Activated CD8-positive, alpha-beta memory T cell treated with anti-CD3 and anti-CD28 coated beads for 36 hours (primary cell): Measurements from ENCODE around the gene TEX261. TPM values are rescaled to one million over a fixed set of nuclear protein-coding genes. Genes with fewer than 3 reads are reported as not detected.
"Not testable (repeated sequence)": the region's sequence is repeated elsewhere in the genome, so short reads cannot be mapped to it uniquely, and the experiment has no call there.

ENCODE experiments used
- CTCF ChIA-PET: fragments of 350-600 bp; sonication (Branson Sonifier 250); formaldehyde crosslinking; loops from one replicate; lab custom pipeline; 2021; ENCODE audit warnings: antibody characterized with exemption; lab: Charles Lee
- POLR2A ChIA-PET: fragments of 350-600 bp; sonication (Branson Sonifier 250); formaldehyde crosslinking; loops from one replicate; lab custom pipeline; 2021; ENCODE audit warnings: antibody characterized with exemption; lab: Charles Lee
- total RNA-seq, 2 experiments: library from RNA; stranded (reverse); gene quantifications; one replicate each; pipeline ENCODE4 v1.2.3, GENCODE V29; 2021

The TEX261 gene
- total RNA-seq, 2 experiments from 2014 or later, result 90.2 to 90.7 TPM

GRCh38 chr2:71001981-71002570 is 7.4 kb upstream of the TEX261 start:
- ChIA-PET POLR2A (no interaction called here), CTCF (interaction anchor here (0.6 to 3.4 kb wide), 7 partner anchors 8 to 130 kb away, joined by 3 to 28 read pairs (median 3); partner anchors contain the start of gene ANKRD53)

- ChIA-PET CTCF (interaction anchor here (0.6 to 3.4 kb wide), 12 partner anchors 8 to 130 kb away, joined by 3 to 28 read pairs (median 3); partner anchors contain the start of gene ANKRD53), POLR2A (no interaction called here)
Observed at GRCh38 chr2:71001592-71001927, 6.9 kb upstream of the TEX261 start.

GRCh38 chr2:71000780-71001591 is 6.3 kb upstream of the TEX261 start:
- ChIA-PET CTCF (interaction anchor here (0.6 to 3.4 kb wide), 13 partner anchors 8 to 129 kb away, joined by 3 to 28 read pairs (median 3); partner anchors contain the start of gene ANKRD53), POLR2A (no interaction called here)

- POLR2A ChIA-PET, result not testable (repeated sequence)
- CTCF ChIA-PET, result interaction anchor here (0.7 to 3.4 kb wide), 3 partner anchors 15 to 99 kb away, joined by 5 to 28 read pairs (median 12); no protein-coding TSS in a partner anchor
Observed at GRCh38 chr2:70999931-71000330, 5.3 kb upstream of the TEX261 start.

- ChIA-PET POLR2A (no interaction called here), CTCF (interaction anchor here (2.1 to 3.4 kb wide), 2 partner anchors 14 to 34 kb away, joined by 12 to 28 read pairs; no protein-coding TSS in a partner anchor)
Observed at GRCh38 chr2:70999362-70999761, 4.7 kb upstream of the TEX261 start.

GRCh38 chr2:70998885-70999284 is 4.2 kb upstream of the TEX261 start:
- CTCF ChIA-PET, result interaction anchor here (2.1 kb wide), 1 partner anchor 14 kb away, joined by 12 read pairs; no protein-coding TSS in a partner anchor
- POLR2A ChIA-PET, result not testable (repeated sequence)

GRCh38 chr2:70995426-70995729 is 705 bp upstream of the TEX261 start:
- ChIA-PET CTCF (no interaction called here), POLR2A (no interaction called here)

- ChIA-PET CTCF (no interaction called here), POLR2A (no interaction called here)
Observed at GRCh38 chr2:70994009-70994698, 519 bp downstream of the TEX261 start.

GRCh38 chr2:70992945-70993853 is 1.5 kb downstream of the TEX261 start:
- CTCF ChIA-PET, result interaction anchor here (1.0 to 1.2 kb wide), 2 partner anchors 8 to 45 kb away, joined by 3 to 5 read pairs; no protein-coding TSS in a partner anchor
- POLR2A ChIA-PET, result no interaction called here

GRCh38 chr2:70991742-70992141 is 2.9 kb downstream of the TEX261 start:
- ChIA-PET POLR2A (no interaction called here), CTCF (interaction anchor here (0.7 to 1.1 kb wide), 3 partner anchors 12 to 24 kb away, joined by 3 read pairs; no protein-coding TSS in a partner anchor)

GRCh38 chr2:70991142-70991541 is 3.5 kb downstream of the TEX261 start:
- CTCF ChIA-PET, result interaction anchor here (1.1 kb wide), 1 partner anchor 13 kb away, joined by 3 read pairs; no protein-coding TSS in a partner anchor
- POLR2A ChIA-PET, result no interaction called here

GRCh38 chr2:70990216-70990615 is 4.5 kb downstream of the TEX261 start:
- ChIA-PET POLR2A (no interaction called here), CTCF (interaction anchor here (1.2 kb wide), 1 partner anchor 11 kb away, joined by 3 read pairs; no protein-coding TSS in a partner anchor)

- ChIA-PET CTCF (interaction anchor here (1.2 kb wide), 1 partner anchor 13 kb away, joined by 3 read pairs; no protein-coding TSS in a partner anchor), POLR2A (no interaction called here)
Observed at GRCh38 chr2:70988726-70989648, 5.7 kb downstream of the TEX261 start.

GRCh38 chr2:70988151-70988550 is 6.5 kb downstream of the TEX261 start:
- ChIA-PET POLR2A (no interaction called here), CTCF (no interaction called here)

- ChIA-PET CTCF (no interaction called here), POLR2A (no interaction called here)
Observed at GRCh38 chr2:70987386-70987785, 7.3 kb downstream of the TEX261 start.

GRCh38 chr2:70986499-70987189 is 8.0 kb downstream of the TEX261 start:
- ChIA-PET POLR2A (interaction anchor here (0.6 kb wide), 1 partner anchor 59 kb away, joined by 3 read pairs; no protein-coding TSS in a partner anchor), CTCF (interaction anchor here (0.6 to 2.3 kb wide), 4 partner anchors 9 to 172 kb away, joined by 3 to 14 read pairs (median 3); no protein-coding TSS in a partner anchor)

- ChIA-PET POLR2A (interaction anchor here (0.6 kb wide), 1 partner anchor 60 kb away, joined by 3 read pairs; no protein-coding TSS in a partner anchor), CTCF (interaction anchor here (0.6 to 4.0 kb wide), 6 partner anchors 8 to 190 kb away, joined by 3 to 24 read pairs (median 8); no protein-coding TSS in a partner anchor)
Observed at GRCh38 chr2:70985956-70986355, 8.7 kb downstream of the TEX261 start.
